ENCODE measurements around the gene HPSE2.

Gene HPSE2

GRCh38 chr10:98687685-98688084, 548.0 kb downstream of the HPSE2 start:
- FAIRE-seq = no peak
- no peak for DNase-seq (ENCODE audit: low spot score)

DNA sequence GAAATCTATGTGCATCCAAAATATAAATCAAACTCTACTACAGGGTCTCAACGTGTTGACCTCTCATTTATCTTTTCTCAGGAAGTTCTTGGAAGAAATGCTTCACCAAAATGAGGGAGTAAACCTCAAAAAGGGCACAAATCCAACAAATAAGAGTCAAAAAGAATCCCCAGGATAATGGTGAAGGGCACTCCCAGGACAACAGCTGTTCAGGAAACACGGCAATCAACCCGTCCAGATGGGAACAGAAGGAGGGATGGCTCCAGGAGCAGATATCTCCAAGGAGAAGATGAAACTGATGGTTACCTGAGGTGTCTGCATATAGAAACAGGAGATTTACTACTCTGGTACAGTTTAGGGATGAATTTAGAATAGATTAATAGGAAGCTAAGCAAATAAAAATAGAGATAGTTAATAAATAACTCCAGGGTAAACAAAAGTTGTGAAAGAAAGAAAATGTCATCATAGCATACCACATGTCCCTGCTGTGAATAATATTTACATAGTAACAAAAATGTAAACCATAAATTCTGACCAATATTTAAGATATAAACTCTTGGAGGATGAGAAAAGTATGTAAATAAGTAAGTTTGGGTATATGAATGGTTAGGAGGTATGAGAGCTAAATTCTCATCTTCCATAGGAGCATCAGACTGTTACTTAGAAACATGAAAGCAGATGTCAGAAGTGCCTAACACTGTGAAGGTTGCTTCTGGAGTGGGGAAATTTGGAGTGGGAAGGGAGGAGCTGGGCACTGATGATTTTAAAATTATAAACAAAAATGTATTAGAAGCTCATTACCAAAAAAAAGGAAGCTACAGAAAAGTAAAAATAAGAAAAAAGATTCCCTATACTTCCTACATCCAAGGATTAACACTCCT, 551.4 kb downstream of the HPSE2 start:
- no peak for FAIRE-seq
- no peak for DNase-seq (ENCODE audit: low spot score)

- DNase-seq (ENCODE audit: low spot score) (no peak), FAIRE-seq (no peak)
Measured at GRCh38 chr10:98676895-98677294, 558.8 kb downstream of the HPSE2 start.

GRCh38 chr10:98675902-98676301, 559.8 kb downstream of the HPSE2 start:
- no peak for DNase-seq (ENCODE audit: low spot score)
- FAIRE-seq = no peak

GRCh38 chr10:98673171-98673782, 562.4 kb downstream of the HPSE2 start:
- FAIRE-seq (no peak), DNase-seq (ENCODE audit: low spot score) (no peak)

- no peak for DNase-seq (ENCODE audit: low spot score)
- no peak for FAIRE-seq
Measured at GRCh38 chr10:98667081-98667480, 568.6 kb downstream of the HPSE2 start.

GRCh38 chr10:98666276-98666675, 569.4 kb downstream of the HPSE2 start:
- no peak for DNase-seq (ENCODE audit: low spot score)
- no peak for FAIRE-seq

DNA sequence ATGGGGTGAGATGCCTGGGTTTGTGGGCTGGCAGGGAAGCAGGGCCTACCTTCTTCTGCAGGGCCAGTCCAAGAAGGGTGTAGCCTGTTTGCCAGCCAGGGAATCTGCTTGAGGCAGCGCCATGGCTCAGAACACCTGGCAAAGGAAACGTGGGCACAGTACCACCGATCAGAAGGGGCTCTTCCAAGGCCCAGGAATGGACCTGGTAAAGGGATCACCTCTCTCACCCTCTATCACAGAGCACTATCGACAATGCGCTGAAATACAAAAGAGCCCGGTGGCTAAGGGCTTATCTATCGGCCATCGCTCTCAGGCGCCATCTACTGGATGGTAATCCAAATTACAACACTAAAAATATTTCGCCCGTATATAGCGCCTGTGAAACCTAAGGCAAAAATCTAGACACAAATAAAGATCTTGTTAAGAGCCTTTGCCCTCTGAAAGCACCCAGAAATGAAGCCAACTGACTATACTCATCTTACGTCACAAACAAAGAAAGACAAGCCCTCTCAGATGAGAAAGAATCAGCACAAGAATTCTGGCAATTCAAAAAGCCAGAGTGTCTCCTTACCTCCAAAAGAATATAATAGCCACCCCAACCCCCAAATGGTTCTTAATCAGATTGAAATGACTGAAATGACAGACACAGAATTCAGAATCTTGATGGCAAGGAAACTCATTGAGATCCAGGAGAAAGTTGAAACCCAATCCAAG, 571.2 kb downstream of the HPSE2 start:
- peak; percentile 25 for DNase-seq (ENCODE audit: low spot score)
- FAIRE-seq = peak; percentile 26

DNA sequence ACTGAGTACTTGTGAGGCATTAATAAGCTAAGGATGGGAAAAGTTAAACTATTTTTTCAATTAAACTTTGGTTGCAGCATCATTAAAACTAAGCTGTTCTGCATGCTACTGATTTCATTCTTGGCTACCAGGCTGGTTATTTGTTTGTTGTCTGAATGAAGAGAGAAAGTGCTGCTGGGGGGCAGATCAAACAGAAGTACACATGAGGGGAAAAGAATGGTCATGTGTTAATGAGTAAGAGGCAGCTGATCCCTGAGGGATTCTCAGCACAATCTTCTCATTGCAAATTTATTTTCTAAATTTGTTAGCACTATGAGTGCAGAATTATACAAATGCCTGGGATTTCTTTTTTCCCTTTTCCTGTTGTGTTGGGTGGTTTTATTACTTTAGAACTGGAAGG, 575.7 kb downstream of the HPSE2 start:
- DNase-seq (ENCODE audit: low spot score) (no peak), FAIRE-seq (no peak)

DNA sequence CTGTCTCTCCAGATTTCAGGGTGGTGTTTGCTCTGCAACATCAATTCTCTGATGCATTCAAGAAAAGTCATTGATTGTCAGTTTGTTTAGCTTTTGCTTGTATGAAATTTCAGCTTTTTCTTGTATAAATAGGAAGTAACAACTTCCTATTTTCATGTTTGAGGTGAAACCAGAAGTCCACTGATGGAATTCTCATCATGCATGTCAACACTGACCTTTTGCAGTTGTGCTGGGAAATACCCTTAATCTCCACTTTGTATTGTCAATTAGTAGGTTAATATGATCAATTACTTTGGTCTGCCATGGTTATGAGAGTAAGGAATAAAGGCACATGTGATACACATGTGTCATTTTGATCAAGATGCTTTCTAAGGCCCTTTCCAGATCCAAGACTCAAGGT, 580.2 kb downstream of the HPSE2 start:
- FAIRE-seq = no peak

GRCh38 chr10:98649170-98649569, 586.5 kb downstream of the HPSE2 start:
- DNase-seq (ENCODE audit: low spot score) (no peak), FAIRE-seq (no peak)

More for the DNA sequence above, 580.2 kb downstream of the HPSE2 start:
- DNase-seq (ENCODE audit: low spot score) = no peak

- no peak for DNase-seq (ENCODE audit: low spot score)
- no peak for FAIRE-seq
Measured at GRCh38 chr10:98646998-98647917, 588.4 kb downstream of the HPSE2 start.

GRCh38 chr10:98644466-98644865, 591.2 kb downstream of the HPSE2 start:
- DNase-seq (ENCODE audit: low spot score) (no peak), FAIRE-seq (no peak)

DNA sequence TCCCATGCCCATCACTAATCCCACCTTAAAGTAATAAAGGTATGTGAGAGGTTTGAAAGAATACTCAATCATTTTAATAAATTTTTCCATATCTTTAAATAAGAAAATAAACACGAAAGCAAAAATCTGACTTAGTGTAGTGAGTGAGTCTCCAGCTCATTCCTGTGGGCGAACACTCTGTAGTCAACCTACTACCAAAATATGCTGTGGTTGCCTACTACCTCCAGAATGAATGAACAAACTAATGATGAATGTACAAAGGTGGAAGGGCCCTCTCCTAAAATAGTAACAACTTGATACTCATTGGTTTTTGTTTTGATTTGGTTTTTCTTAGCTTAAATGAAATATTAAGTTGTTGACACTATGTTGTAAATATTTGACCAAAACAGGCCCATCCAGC, 593.4 kb downstream of the HPSE2 start:
- FAIRE-seq (no peak), DNase-seq (ENCODE audit: low spot score) (no peak)

GRCh38 chr10:98638920-98639319, 596.7 kb downstream of the HPSE2 start:
- no peak for DNase-seq (ENCODE audit: low spot score)
- FAIRE-seq = no peak

GRCh38 chr10:98636921-98637329, 598.7 kb downstream of the HPSE2 start:
- no peak for FAIRE-seq
- no peak for DNase-seq (ENCODE audit: low spot score)

DNA sequence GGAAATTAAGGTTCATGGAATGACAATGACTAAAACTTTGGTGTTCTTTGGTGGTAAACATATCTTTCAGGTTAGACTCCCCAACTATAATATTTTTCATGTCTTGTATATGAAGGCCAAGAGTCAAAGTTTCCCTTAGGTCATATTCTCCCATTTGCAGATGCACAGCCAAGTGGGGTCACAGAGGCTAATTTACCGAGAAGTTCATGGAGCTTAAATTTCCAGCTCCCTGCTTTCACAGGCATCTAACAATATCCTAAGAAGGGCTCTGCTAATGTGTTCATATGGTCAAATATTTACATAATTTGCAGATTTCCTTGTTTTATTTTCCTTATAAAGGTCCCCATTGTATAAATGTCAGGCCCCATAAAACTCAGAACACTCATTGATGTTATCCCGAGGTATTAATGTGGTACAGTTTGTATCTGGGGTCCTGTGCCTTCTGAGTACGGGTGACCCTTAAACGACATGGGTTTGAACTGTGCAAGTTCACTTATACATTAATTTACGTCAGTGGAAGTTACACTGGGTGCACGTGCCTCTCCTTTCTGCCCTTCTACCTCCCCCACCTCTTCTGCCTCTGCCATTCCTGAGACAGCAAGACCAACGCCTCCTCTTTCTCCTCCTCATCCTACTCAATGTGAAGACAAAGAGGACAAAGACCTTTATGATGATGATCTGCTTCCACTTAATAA, 603.0 kb downstream of the HPSE2 start:
- FAIRE-seq (no peak), DNase-seq (ENCODE audit: low spot score) (no peak)

DNA sequence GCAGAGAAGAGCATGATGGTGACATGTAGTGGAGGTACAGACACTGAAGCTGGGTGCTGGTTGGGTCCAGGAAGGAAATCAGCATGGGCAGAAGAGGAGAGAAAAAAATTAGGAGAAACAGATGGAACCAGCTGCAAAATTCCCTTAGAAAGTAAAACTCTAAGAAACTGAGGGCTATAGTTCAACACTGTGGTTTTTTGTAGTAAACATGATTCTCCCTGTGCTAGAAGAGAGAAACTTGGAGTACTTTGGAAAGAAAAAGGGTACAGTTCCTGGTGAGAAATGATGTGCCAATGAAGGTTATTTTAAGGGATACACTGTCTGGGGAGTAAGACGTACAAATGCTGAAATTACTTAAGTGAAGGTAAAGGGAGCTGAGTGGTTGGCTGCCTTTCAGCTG, 607.4 kb downstream of the HPSE2 start:
- DNase-seq (ENCODE audit: low spot score) (no peak), FAIRE-seq (no peak)

DNA sequence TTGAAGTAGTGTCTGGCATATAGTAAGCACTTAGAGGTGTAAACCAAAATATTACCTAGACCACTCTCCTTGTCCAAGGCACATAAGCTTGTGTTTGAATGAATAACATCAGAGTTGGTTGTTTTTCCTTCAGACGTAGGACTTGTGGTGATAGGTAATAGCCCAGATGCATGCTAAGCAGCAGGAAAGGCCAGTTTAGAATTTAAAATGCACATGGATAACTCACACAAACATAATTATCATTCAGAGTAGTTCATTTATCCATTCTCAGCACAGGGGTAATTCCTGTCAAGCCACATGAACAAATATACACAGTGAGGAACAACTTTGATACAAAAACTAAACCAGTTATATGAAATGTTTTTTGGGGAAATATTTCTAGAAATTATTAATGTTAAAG, 607.9 kb downstream of the HPSE2 start:
- FAIRE-seq (no peak), DNase-seq (ENCODE audit: low spot score) (no peak)

GRCh38 chr10:98624963-98625362, 610.7 kb downstream of the HPSE2 start:
- FAIRE-seq (no peak), DNase-seq (ENCODE audit: low spot score) (no peak)

DNA sequence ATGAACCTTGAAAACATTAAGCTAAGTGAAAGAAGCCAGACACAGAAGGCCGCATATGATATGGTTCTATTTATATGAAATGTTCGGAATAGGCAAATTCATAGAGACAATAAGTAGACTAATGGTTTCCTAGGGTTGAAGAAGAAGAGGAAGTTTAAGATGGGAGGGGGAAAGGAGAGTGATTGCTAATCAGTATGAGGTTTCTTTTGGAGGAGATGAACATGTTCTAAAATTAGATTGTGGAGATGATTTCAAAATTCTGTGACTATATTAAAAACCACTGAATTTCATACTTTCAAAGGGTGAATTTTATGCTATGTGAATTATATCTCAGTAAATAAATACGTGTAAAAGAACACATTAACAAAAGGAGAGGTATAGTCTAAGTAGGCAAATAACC, 612.5 kb downstream of the HPSE2 start:
- no peak for DNase-seq (ENCODE audit: low spot score)
- FAIRE-seq = no peak

Data from RCC 7860 (cell line).